HEK293 (cell line): ENCODE results near the gene MAP3K12.

ENCODE experiments used
- CTCF ChIA-PET: fragments of 350-600 bp; formaldehyde crosslinking; extraction: SDS; loops from one replicate; lab custom pipeline; 2021; ENCODE audit warnings: antibody characterized with exemption; lab: Yijun Ruan, JAX
- POLR2A ChIA-PET: fragments of 300-600 bp; formaldehyde crosslinking; extraction: SDS; loops from one replicate; lab custom pipeline; 2020; ENCODE audit warnings: antibody characterized with exemption, inconsistent platforms; lab: Yijun Ruan, JAX
- H3K27ac ChIP-seq: fragments of 200-500 bp; sonication (Bioruptor generic); 2 replicates; pipeline ENCODE4 v1.5.1; 2014; ENCODE audit warnings: low read depth, low read length, control low read depth, inconsistent platforms; ENCODE audit errors: extremely low read depth
- H3K36me3 ChIP-seq, 2 experiments: fragments of 200-500 bp in 1 of 2; sonication (Bioruptor generic) in 1 of 2; 1 replicate in 1 of 2; 2 replicates in 1 of 2; pipeline ENCODE4 v1.5.1; 2014 to 2017; ENCODE audit warnings: inconsistent platforms in 2 of 2, low read length in 2 of 2; ENCODE audit not compliant: control insufficient read depth in 2 of 2, insufficient read depth in 1 of 2
- H3K4me1 ChIP-seq: fragments of 200-500 bp; sonication (Bioruptor generic); 2 replicates; pipeline ENCODE4 v1.5.1; 2014; ENCODE audit warnings: mild to moderate bottlenecking, low read length, inconsistent platforms; ENCODE audit not compliant: control insufficient read depth, insufficient read depth
- H3K4me3 ChIP-seq: 2 replicates; pipeline ENCODE4 v1.5.1; 2011; ENCODE audit warnings: low read depth, mild to moderate bottlenecking, control low read depth, low read length, moderate library complexity
- H3K9me3 ChIP-seq: fragments of 200-500 bp; sonication (Bioruptor generic); 2 replicates; pipeline ENCODE4 v1.5.1; 2014; ENCODE audit warnings: low read depth, low read length, inconsistent platforms; ENCODE audit not compliant: control insufficient read depth, insufficient read depth
- EGR2 ChIP-seq: fragments of 450-650 bp; formaldehyde crosslinking; IDR thresholded peaks from 2 replicates; pipeline ENCODE4 v1.5.1; 2016; ENCODE audit warnings: low read depth, missing biosample characterization, missing genetic modification characterization
- FEZF1 ChIP-seq: fragments of 450-650 bp; formaldehyde crosslinking; IDR thresholded peaks from 2 replicates; pipeline ENCODE4 v1.5.1; 2016; ENCODE audit warnings: missing biosample characterization, missing genetic modification characterization
- GLIS1 ChIP-seq: fragments of 450-650 bp; formaldehyde crosslinking; IDR thresholded peaks from 2 replicates; pipeline ENCODE4 v1.5.1; 2016; ENCODE audit warnings: missing biosample characterization, missing genetic modification characterization
- GLIS2 ChIP-seq: fragments of 450-650 bp; formaldehyde crosslinking; IDR thresholded peaks from 2 replicates; pipeline ENCODE4 v1.5.1; 2016; ENCODE audit warnings: missing biosample characterization, missing genetic modification characterization
- KLF10 ChIP-seq: fragments of 450-650 bp; IDR thresholded peaks from 2 replicates; pipeline ENCODE4 v1.5.1; 2018; ENCODE audit warnings: missing biosample characterization, mild to moderate bottlenecking, missing genetic modification characterization
- OSR2 ChIP-seq: fragments of 450-650 bp; formaldehyde crosslinking; IDR thresholded peaks from 2 replicates; pipeline ENCODE4 v1.5.1; 2016; ENCODE audit warnings: missing biosample characterization, missing genetic modification characterization
- TRIM28 ChIP-seq: IDR thresholded peaks from 2 replicates; pipeline ENCODE4 v1.6.1; 2011; ENCODE audit warnings: low read length, control low read depth, borderline replicate concordance
- ZBTB48 ChIP-seq: fragments of 450-650 bp; formaldehyde crosslinking; IDR thresholded peaks from 2 replicates; pipeline ENCODE4 v1.5.1; 2016; ENCODE audit warnings: missing biosample characterization, missing genetic modification characterization
- ZBTB6 ChIP-seq: fragments of 450-650 bp; formaldehyde crosslinking; IDR thresholded peaks from 2 replicates; pipeline ENCODE4 v1.5.1; 2017; ENCODE audit warnings: missing biosample characterization, missing genetic modification characterization
- ZBTB7A ChIP-seq: fragments of 450-650 bp; formaldehyde crosslinking; IDR thresholded peaks from 2 replicates; pipeline ENCODE4 v1.5.1; 2016; ENCODE audit warnings: low read depth, missing biosample characterization, missing genetic modification characterization
- ZEB2 ChIP-seq: fragments of 450-650 bp; formaldehyde crosslinking; IDR thresholded peaks from 2 replicates; pipeline ENCODE4 v1.5.1; 2016; ENCODE audit warnings: missing biosample characterization, missing genetic modification characterization
- ZFP69B ChIP-seq: fragments of 450-650 bp; formaldehyde crosslinking; IDR thresholded peaks from 2 replicates; pipeline ENCODE4 v1.5.1; 2016; ENCODE audit warnings: missing biosample characterization, missing genetic modification characterization
- ZIC2 ChIP-seq: fragments of 450-650 bp; formaldehyde crosslinking; IDR thresholded peaks from 2 replicates; pipeline ENCODE4 v1.5.1; 2016; ENCODE audit warnings: missing biosample characterization, missing genetic modification characterization
- ZNF10 ChIP-seq: fragments of 450-650 bp; formaldehyde crosslinking; IDR thresholded peaks from 2 replicates; pipeline ENCODE4 v1.5.1; 2017; ENCODE audit warnings: missing biosample characterization, missing genetic modification characterization
- ZNF140 ChIP-seq: fragments of 450-650 bp; formaldehyde crosslinking; IDR thresholded peaks from 2 replicates; pipeline ENCODE4 v1.5.1; 2016; ENCODE audit warnings: missing biosample characterization, missing genetic modification characterization
- ZNF155 ChIP-seq: fragments of 450-650 bp; formaldehyde crosslinking; IDR thresholded peaks from 2 replicates; pipeline ENCODE4 v1.5.1; 2016; ENCODE audit warnings: missing biosample characterization, missing genetic modification characterization
- ZNF2 ChIP-seq: fragments of 450-650 bp; formaldehyde crosslinking; IDR thresholded peaks from 2 replicates; pipeline ENCODE4 v1.5.1; 2016; ENCODE audit warnings: missing biosample characterization, missing genetic modification characterization
- ZNF202 ChIP-seq: fragments of 450-650 bp; formaldehyde crosslinking; IDR thresholded peaks from 2 replicates; pipeline ENCODE4 v1.5.1; 2016; ENCODE audit warnings: missing biosample characterization, missing genetic modification characterization, borderline replicate concordance
- ZNF211 ChIP-seq: fragments of 450-650 bp; formaldehyde crosslinking; IDR thresholded peaks from 2 replicates; pipeline ENCODE4 v1.5.1; 2016; ENCODE audit warnings: low read depth, missing biosample characterization, missing genetic modification characterization
- ZNF274 ChIP-seq, 2 experiments: fragments of 200-500 bp in 1 of 2; fragments of 450-650 bp in 1 of 2; sonication (Bioruptor generic) in 1 of 2; formaldehyde crosslinking in 1 of 2; IDR thresholded peaks; 2 replicates each; pipeline versions ENCODE4 v1.5.1 to v1.6.1; 2014 to 2016; ENCODE audit warnings: borderline replicate concordance in 1 of 2, inconsistent platforms in 1 of 2, low read length in 1 of 2, missing biosample characterization in 1 of 2, missing genetic modification characterization in 1 of 2
- ZNF366 ChIP-seq: fragments of 450-650 bp; formaldehyde crosslinking; conservative IDR thresholded peaks from 2 replicates; pipeline ENCODE4 v1.5.1; 2016; ENCODE audit warnings: missing biosample characterization, missing genetic modification characterization
- ZNF596 ChIP-seq: fragments of 450-650 bp; IDR thresholded peaks from 2 replicates; pipeline ENCODE4 v1.5.0; 2018; ENCODE audit warnings: missing biosample characterization, mild to moderate bottlenecking, missing genetic modification characterization, moderate library complexity
- ZNF645 ChIP-seq: fragments of 450-650 bp; formaldehyde crosslinking; IDR thresholded peaks from 2 replicates; pipeline ENCODE4; 2016; ENCODE audit warnings: missing biosample characterization, missing genetic modification characterization
- ZNF776 ChIP-seq: fragments of 450-650 bp; formaldehyde crosslinking; IDR thresholded peaks from 2 replicates; pipeline ENCODE4 v1.5.0; 2017; ENCODE audit warnings: missing biosample characterization, missing genetic modification characterization, borderline replicate concordance
- ZNF792 ChIP-seq: fragments of 450-650 bp; formaldehyde crosslinking; IDR thresholded peaks from 2 replicates; pipeline ENCODE4 v1.5.1; 2016; ENCODE audit warnings: missing biosample characterization, missing genetic modification characterization
- ZXDB ChIP-seq: fragments of 450-650 bp; formaldehyde crosslinking; IDR thresholded peaks from 2 replicates; pipeline ENCODE4 v1.5.1; 2016; ENCODE audit warnings: missing biosample characterization, missing genetic modification characterization
- TF ChIP-seq, protein P1 (sequence below): fragments of 450-650 bp; formaldehyde crosslinking; IDR thresholded peaks from 2 replicates; pipeline ENCODE4 v1.5.1; 2016; ENCODE audit warnings: missing biosample characterization, missing genetic modification characterization
- TF ChIP-seq, protein P2 (sequence below): fragments of 450-650 bp; formaldehyde crosslinking; IDR thresholded peaks from 2 replicates; pipeline ENCODE4 v1.5.1; 2016; ENCODE audit warnings: missing biosample characterization, missing genetic modification characterization

MAP3K12 gene

GRCh38 chr12:53500776-53501614 lies 1.7 kb upstream of the MAP3K12 start, which contains the start of gene TARBP2 (continued):
- TF ChIP-seq, protein P1, sequence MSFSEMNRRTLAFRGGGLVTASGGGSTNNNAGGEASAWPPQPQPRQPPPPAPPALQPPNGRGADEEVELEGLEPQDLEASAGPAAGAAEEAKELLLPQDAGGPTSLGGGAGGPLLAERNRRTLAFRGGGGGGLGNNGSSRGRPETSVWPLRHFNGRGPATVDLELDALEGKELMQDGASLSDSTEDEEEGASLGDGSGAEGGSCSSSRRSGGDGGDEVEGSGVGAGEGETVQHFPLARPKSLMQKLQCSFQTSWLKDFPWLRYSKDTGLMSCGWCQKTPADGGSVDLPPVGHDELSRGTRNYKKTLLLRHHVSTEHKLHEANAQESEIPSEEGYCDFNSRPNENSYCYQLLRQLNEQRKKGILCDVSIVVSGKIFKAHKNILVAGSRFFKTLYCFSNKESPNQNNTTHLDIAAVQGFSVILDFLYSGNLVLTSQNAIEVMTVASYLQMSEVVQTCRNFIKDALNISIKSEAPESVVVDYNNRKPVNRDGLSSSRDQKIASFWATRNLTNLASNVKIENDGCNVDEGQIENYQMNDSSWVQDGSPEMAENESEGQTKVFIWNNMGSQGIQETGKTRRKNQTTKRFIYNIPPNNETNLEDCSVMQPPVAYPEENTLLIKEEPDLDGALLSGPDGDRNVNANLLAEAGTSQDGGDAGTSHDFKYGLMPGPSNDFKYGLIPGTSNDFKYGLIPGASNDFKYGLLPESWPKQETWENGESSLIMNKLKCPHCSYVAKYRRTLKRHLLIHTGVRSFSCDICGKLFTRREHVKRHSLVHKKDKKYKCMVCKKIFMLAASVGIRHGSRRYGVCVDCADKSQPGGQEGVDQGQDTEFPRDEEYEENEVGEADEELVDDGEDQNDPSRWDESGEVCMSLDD (tag by site-specific recombination): peak; percentile 89
- no peak for TF ChIP-seq ZNF202
- TF ChIP-seq ZNF596 (tag by site-specific recombination): no peak
- no peak for TF ChIP-seq ZNF792 (tag by site-specific recombination)
- no peak for TF ChIP-seq ZNF776
- no peak for TF ChIP-seq ZIC2
- TF ChIP-seq ZNF645: no peak
- peak; percentile 94 for TF ChIP-seq ZNF2 (tag by site-specific recombination)
- peak; percentile 61; the same call in 1 of the 2 replicates for TF ChIP-seq GLIS1
- TF ChIP-seq, all 188 proteins: peak for 71

DNA sequence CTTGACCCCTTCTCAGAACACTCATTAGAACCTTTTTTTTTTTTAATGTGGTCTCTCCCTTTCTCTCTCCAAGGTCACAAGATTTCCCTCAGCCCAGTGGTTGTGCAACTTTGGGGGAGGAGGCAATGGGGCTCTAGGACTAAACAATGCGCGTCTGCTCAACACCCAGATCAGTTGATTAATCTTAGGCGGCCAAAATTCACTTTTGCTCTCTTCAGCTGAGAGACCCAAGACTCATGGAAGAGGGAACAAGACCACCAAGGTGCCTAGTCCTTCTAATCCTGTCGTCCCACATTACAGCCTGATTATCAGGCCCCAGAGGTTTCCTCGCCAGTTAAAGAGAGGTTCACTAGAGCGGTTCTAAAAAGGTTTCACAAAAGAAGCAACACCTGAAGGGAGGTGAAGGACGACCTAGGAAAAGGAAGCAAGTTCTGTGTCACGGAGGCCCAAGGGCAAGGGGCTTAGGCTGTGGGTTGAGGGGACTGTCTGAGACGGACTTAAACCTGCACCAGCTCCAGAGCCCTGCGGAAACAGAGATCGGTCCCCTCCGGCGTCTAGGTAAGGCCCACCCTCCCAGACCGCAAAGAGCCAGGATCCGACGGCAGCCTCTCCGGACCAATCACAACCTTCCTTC lies 1.0 kb upstream of the MAP3K12 start:
- Histone ChIP-seq H3K9me3 (no peaks in the 10 kb centered on the region), H3K27ac (peak overlapping the region; percentile 9; the same call in 1 of the 2 replicates), H3K4me1 (peaks cover 16% of the 10 kb centered on the region), H3K4me3 (peak overlapping the region; percentile 56), H3K36me3 (peaks cover 0 to 25% of the 10 kb centered on the region in 2 experiments; a peak in 1 of 3 replicates)
- CTCF ChIA-PET: interaction anchor here (0.6 to 1.8 kb wide), 10 partner anchors 8 to 246 kb away, joined by 3 to 11 read pairs (median 4); no protein-coding TSS in a partner anchor
- POLR2A ChIA-PET: interaction anchor here (0.6 to 4.6 kb wide), 34 partner anchors 9 to 421 kb away, joined by 3 to 39 read pairs (median 5); partner anchors contain the start of genes AAAS, ATP5MC2, CSAD and MYG1
- no peak for TF ChIP-seq ZNF211
- peak; percentile 94 for TF ChIP-seq ZNF10 (tag by site-specific recombination)
- TF ChIP-seq EGR2 (tag by site-specific recombination): no peak
- TF ChIP-seq TRIM28: no peak
- TF ChIP-seq ZBTB6: peak; percentile 70
- no peak; the same call in 1 of the 2 replicates for TF ChIP-seq KLF10 (tag by site-specific recombination)
- TF ChIP-seq ZEB2 (tag by site-specific recombination): no peak
- no peak for TF ChIP-seq ZNF274 (IDR thresholded peaks at IDR 0.05; ENCODE audit: low read length)
- TF ChIP-seq ZNF274 (tag by site-specific recombination; IDR thresholded peaks at IDR 0.05; ENCODE audit: borderline replicate concordance): no peak
- TF ChIP-seq ZNF140 (tag by site-specific recombination): no peak
- TF ChIP-seq ZFP69B (tag by site-specific recombination): no peak
- peak; percentile 21; the same call in 1 of the 2 replicates for TF ChIP-seq GLIS2 (tag by site-specific recombination)
- TF ChIP-seq FEZF1: no peak
- peak; percentile 51; the same call in 1 of the 2 replicates for TF ChIP-seq ZBTB7A (tag by site-specific recombination)
- TF ChIP-seq OSR2 (tag by site-specific recombination): no peak
- TF ChIP-seq ZBTB48: peak; percentile 33; the same call in 1 of the 2 replicates
- no peak for TF ChIP-seq ZXDB (tag by site-specific recombination)
- TF ChIP-seq ZNF366 (tag by site-specific recombination): no peak
- TF ChIP-seq, protein P2, sequence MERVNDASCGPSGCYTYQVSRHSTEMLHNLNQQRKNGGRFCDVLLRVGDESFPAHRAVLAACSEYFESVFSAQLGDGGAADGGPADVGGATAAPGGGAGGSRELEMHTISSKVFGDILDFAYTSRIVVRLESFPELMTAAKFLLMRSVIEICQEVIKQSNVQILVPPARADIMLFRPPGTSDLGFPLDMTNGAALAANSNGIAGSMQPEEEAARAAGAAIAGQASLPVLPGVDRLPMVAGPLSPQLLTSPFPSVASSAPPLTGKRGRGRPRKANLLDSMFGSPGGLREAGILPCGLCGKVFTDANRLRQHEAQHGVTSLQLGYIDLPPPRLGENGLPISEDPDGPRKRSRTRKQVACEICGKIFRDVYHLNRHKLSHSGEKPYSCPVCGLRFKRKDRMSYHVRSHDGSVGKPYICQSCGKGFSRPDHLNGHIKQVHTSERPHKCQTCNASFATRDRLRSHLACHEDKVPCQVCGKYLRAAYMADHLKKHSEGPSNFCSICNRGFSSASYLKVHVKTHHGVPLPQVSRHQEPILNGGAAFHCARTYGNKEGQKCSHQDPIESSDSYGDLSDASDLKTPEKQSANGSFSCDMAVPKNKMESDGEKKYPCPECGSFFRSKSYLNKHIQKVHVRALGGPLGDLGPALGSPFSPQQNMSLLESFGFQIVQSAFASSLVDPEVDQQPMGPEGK (tag by site-specific recombination): no peak
- no peak for TF ChIP-seq ZNF155
